ENCODE measurements around the gene HS1BP3. TPM values are rescaled to one million over a fixed set of nuclear protein-coding genes. Genes with fewer than 3 reads are reported as not detected.

The HS1BP3 gene
- total and polyA plus RNA-seq, 9 of the 15 experiments (the other 6 are each of a cell fraction or from before 2014, with no cell fraction given): 0.41 to 8.3 (median 5.9) TPM

DNA sequence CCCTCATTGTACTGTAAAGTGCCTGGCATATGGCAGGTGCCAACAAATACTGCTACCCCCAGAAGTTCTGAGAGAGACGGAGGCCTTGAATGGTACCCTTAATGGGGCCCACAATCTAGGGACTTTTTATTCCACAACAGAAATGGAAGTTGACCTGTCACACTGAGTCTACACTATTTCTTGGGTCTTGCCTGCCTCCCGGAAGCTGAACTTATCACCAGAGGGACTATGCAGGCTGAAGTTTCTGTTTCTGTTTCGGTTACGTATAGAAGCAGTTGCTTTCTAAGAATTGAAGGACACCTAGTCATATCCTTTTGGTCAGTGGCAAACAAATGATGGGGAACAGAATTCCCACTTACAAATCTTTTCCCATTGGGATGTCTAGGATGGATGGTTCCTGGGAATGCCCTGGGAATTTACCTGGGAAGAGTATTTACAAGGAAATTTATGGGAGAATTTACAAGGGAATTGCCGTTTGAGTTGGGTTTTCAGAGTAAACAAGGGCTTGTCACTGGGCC is 74.2 kb downstream of the HS1BP3 start:
- no peaks in the 10 kb centered on the region for H3K79me2 ChIP-seq (ENCODE audit: control insufficient read depth, insufficient read depth, low read length)
- no peaks in the 10 kb centered on the region; the same call in none of the 2 replicates for H3K9me3 ChIP-seq (replicated peaks; ENCODE audit: control insufficient read depth, insufficient read depth, low read depth, low read length)
- BruUV-seq (replicated peaks): no TSS peak
- 44% methylated on average over 5 of the region's 5 CpGs for WGBS (ENCODE audit: insufficient coverage, low coverage, missing lambda C conversion rate)
- peak; percentile 26 for FAIRE-seq
- CTCF ChIA-PET (ENCODE audit: low intra/inter-chr PET ratio): no interaction called here
- H3K27ac ChIP-seq (ENCODE audit: extremely low read depth, low read depth, low read length): peak overlapping the region; percentile 58
- intact Hi-C loops (cut with micrococcal nuclease) (no loop called here), in situ Hi-C loops (cut with MboI) (no loop called here)
- peak in 1 of 4 experiments; percentile 52 for DNase-seq (ENCODE audit: extremely low read depth in 1 of 4, low spot score in 3 of 4)
- H3K27me3 ChIP-seq (ENCODE audit: control insufficient read depth in 2 of 2, insufficient read depth in 2 of 2, low read length in 2 of 2): no peaks in the 10 kb centered on the region
- H3K9ac ChIP-seq (ENCODE audit: insufficient read depth in 1 of 2, low read depth in 2 of 2, low read length in 2 of 2): peak overlapping the region; percentile 6 to 41; a peak in 2 of 4 replicates
- H3K4me2 ChIP-seq (ENCODE audit: insufficient read depth, low read length): peak overlapping the region; percentile 25; the same call in 1 of the 2 replicates
- no peak overlapping the region for H3K4me3 ChIP-seq
- peak overlapping the region; percentile 86 for H2AFZ ChIP-seq (ENCODE audit: low read depth, low read length)
- no peaks in the 10 kb centered on the region for H4K20me1 ChIP-seq (replicated peaks; ENCODE audit: control insufficient read depth, insufficient read depth, low read length)
- no peaks in the 10 kb centered on the region for H3K36me3 ChIP-seq (ENCODE audit: control insufficient read depth, insufficient read depth, low read length)
- peak; percentile 12; the same call in 1 of the 3 replicates for ATAC-seq
- peaks cover 33 to 40% of the 10 kb centered on the region in 2 experiments for H3K4me1 ChIP-seq (replicated peaks in 1 of 2; ENCODE audit: control insufficient read depth in 2 of 2, insufficient read depth in 2 of 2, low read length in 2 of 2)
- H3K9me1 ChIP-seq (ENCODE audit: control insufficient read depth, insufficient read depth, low read length): no peaks in the 10 kb centered on the region
- POLR2A ChIA-PET: interaction anchor here (0.7 to 2.1 kb wide), 4 partner anchors 9 to 205 kb away, joined by 4 to 11 read pairs (median 4); no protein-coding TSS in a partner anchor
- TF ChIP-seq DACH1 (IDR thresholded peaks at IDR 0.05; ENCODE audit: partially characterized antibody) (no peak), SMARCA4 (IDR thresholded peaks at IDR 0.05) (peak; percentile 22; the same call in 1 of the 2 replicates), ATF7 (IDR thresholded peaks at IDR 0.05) (no peak), ADNP (tag; IDR thresholded peaks at IDR 0.05) (no peak), SMAD1 (IDR thresholded peaks at IDR 0.05; ENCODE audit: low read depth, low read length, partially characterized antibody) (no peak), NR2C2 (CRISPR knock-in tag; IDR thresholded peaks at IDR 0.05) (no peak), NR2C2 (tag; IDR thresholded peaks at IDR 0.05) (peak; percentile 79), JUN (IDR thresholded peaks at IDR 0.05; ENCODE audit: borderline replicate concordance, low read depth, low read length) (no peak), JUN (CRISPR knock-in tag; IDR thresholded peaks at IDR 0.05; ENCODE audit: borderline replicate concordance) (no peak), SRSF1 (IDR thresholded peaks at IDR 0.05; ENCODE audit: low read depth, low read length) (no peak), NCOA2 (IDR thresholded peaks at IDR 0.05; ENCODE audit: partially characterized antibody in 2 of 2) (no peak), ZNF584 (CRISPR knock-in tag; IDR thresholded peaks at IDR 0.05; ENCODE audit: low read depth) (peak; percentile 73; the same call in 1 of the 2 replicates), DMBX1 (CRISPR knock-in tag; IDR thresholded peaks at IDR 0.05; ENCODE audit: borderline replicate concordance) (peak; percentile 70; the same call in 1 of the 2 replicates), POU5F1 (IDR thresholded peaks at IDR 0.05; ENCODE audit: borderline replicate concordance, low read depth, low read length, partially characterized antibody) (no peak), ZNF592 (IDR thresholded peaks at IDR 0.05) (peak; percentile 91)
- TF ChIP-seq, protein P1, sequence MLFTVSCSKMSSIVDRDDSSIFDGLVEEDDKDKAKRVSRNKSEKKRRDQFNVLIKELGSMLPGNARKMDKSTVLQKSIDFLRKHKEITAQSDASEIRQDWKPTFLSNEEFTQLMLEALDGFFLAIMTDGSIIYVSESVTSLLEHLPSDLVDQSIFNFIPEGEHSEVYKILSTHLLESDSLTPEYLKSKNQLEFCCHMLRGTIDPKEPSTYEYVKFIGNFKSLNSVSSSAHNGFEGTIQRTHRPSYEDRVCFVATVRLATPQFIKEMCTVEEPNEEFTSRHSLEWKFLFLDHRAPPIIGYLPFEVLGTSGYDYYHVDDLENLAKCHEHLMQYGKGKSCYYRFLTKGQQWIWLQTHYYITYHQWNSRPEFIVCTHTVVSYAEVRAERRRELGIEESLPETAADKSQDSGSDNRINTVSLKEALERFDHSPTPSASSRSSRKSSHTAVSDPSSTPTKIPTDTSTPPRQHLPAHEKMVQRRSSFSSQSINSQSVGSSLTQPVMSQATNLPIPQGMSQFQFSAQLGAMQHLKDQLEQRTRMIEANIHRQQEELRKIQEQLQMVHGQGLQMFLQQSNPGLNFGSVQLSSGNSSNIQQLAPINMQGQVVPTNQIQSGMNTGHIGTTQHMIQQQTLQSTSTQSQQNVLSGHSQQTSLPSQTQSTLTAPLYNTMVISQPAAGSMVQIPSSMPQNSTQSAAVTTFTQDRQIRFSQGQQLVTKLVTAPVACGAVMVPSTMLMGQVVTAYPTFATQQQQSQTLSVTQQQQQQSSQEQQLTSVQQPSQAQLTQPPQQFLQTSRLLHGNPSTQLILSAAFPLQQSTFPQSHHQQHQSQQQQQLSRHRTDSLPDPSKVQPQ (CRISPR knock-in tag; IDR thresholded peaks at IDR 0.05; ENCODE audit: borderline replicate concordance): no peak
